Measurements from ENCODE around the gene ELMO1.

DNA sequence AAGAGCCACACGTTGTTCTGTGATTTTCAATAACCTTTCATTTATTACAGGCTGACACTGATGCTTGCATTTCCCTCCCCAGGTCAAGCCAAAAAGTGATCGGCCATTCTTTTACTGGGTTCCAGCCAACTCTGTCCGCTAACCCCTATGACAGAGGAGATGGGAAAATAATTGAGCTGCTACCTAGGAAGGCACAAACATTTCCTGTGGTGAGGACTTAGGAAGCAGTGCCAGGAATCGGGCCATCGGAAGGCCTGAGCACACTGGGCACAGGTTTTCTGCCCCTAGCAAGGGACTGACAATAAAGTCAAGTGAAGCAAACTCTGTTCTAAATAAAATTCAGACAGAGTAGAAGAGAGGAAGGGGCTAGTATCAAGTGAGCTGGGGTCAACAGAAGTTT is 411.4 kb downstream of the ELMO1 start:
- TF ChIP-seq, protein P1, sequence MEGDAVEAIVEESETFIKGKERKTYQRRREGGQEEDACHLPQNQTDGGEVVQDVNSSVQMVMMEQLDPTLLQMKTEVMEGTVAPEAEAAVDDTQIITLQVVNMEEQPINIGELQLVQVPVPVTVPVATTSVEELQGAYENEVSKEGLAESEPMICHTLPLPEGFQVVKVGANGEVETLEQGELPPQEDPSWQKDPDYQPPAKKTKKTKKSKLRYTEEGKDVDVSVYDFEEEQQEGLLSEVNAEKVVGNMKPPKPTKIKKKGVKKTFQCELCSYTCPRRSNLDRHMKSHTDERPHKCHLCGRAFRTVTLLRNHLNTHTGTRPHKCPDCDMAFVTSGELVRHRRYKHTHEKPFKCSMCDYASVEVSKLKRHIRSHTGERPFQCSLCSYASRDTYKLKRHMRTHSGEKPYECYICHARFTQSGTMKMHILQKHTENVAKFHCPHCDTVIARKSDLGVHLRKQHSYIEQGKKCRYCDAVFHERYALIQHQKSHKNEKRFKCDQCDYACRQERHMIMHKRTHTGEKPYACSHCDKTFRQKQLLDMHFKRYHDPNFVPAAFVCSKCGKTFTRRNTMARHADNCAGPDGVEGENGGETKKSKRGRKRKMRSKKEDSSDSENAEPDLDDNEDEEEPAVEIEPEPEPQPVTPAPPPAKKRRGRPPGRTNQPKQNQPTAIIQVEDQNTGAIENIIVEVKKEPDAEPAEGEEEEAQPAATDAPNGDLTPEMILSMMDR (IDR thresholded peaks at IDR 0.05 in 2 of 3, conservative IDR thresholded peaks at IDR 0.05 in 1 of 3; ENCODE audit: control insufficient read depth in 2 of 3, extremely low read depth in 1 of 3, insufficient read depth in 1 of 3, low read depth in 3 of 3, low read length in 3 of 3): no peak
- no peak for TF ChIP-seq JUND (IDR thresholded peaks at IDR 0.05; ENCODE audit: low read depth, low read length)
- TF ChIP-seq POLR2A (IDR thresholded peaks at IDR 0.05; ENCODE audit: low read depth, low read length): no peak
- no peak for TF ChIP-seq NRF1 (conservative IDR thresholded peaks at IDR 0.05; ENCODE audit: low read depth, low read length)
- no peak for TF ChIP-seq GABPA (IDR thresholded peaks at IDR 0.05; ENCODE audit: low read depth)
- TF ChIP-seq, protein P2, sequence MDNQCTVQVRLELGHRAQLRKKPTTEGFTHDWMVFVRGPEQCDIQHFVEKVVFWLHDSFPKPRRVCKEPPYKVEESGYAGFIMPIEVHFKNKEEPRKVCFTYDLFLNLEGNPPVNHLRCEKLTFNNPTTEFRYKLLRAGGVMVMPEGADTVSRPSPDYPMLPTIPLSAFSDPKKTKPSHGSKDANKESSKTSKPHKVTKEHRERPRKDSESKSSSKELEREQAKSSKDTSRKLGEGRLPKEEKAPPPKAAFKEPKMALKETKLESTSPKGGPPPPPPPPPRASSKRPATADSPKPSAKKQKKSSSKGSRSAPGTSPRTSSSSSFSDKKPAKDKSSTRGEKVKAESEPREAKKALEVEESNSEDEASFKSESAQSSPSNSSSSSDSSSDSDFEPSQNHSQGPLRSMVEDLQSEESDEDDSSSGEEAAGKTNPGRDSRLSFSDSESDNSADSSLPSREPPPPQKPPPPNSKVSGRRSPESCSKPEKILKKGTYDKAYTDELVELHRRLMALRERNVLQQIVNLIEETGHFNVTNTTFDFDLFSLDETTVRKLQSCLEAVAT (IDR thresholded peaks at IDR 0.05): no peak
- no peak for TF ChIP-seq ZSCAN29 (IDR thresholded peaks at IDR 0.05)
- no peak for TF ChIP-seq SMARCA5 (IDR thresholded peaks at IDR 0.05)
- TF ChIP-seq YY1 (IDR thresholded peaks at IDR 0.05; ENCODE audit: low read depth, low read length): no peak
- TF ChIP-seq SRF (IDR thresholded peaks at IDR 0.05; ENCODE audit: low read depth in 2 of 2, low read length in 2 of 2): no peak
- no peak for TF ChIP-seq POLR2AphosphoS5 (IDR thresholded peaks at IDR 0.05; ENCODE audit: low read length)
- TF ChIP-seq SP1 (IDR thresholded peaks at IDR 0.05; ENCODE audit: low read depth, low read length): no peak
- TF ChIP-seq SIN3A (IDR thresholded peaks at IDR 0.05; ENCODE audit: low read depth, low read length): no peak

All from GM12878 (cell line).